GM18873 (cell line): Measurements from ENCODE around the gene TOB1.
"Not testable (repeated sequence)": the region's sequence is repeated elsewhere in the genome, so short reads cannot be mapped to it uniquely, and the experiment has no call there.

Experiments used
- ATAC-seq: cut with Tn5 transposase; IDR thresholded peaks from one replicate; pipeline ENCODE4 v1.9.1; 2021; ENCODE audit warnings: mild to moderate bottlenecking, moderate library complexity, moderate number of reproducible peaks; ENCODE audit not compliant: unreplicated experiment, low FRiP score

The TOB1 gene

DNA sequence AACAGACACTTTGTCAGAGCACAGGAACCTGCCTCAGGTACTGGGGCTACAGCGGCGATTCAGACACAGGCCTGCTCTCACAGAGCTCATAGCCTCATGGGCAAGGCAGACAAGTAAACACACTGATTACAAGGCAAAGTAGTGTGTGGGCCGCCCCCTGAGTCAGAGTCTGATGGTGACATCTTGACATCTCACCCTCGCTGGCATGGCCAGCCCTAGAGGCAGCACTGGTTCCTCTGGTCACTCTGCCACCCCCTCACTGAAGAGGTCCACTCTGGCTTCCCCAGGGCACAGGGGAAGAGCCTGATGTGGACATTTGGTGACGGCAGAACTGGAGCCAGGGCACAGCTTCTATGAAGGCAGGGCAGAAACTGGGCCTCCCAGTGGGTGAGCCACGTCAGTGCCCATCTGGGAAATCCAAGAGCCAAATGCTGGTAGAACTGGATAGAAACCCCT, 32.9 kb upstream of the TOB1 start:
- no peak for ATAC-seq

GRCh38 chr17:50898369-50899004, 32.3 kb upstream of the TOB1 start:
- no peak for ATAC-seq

DNA sequence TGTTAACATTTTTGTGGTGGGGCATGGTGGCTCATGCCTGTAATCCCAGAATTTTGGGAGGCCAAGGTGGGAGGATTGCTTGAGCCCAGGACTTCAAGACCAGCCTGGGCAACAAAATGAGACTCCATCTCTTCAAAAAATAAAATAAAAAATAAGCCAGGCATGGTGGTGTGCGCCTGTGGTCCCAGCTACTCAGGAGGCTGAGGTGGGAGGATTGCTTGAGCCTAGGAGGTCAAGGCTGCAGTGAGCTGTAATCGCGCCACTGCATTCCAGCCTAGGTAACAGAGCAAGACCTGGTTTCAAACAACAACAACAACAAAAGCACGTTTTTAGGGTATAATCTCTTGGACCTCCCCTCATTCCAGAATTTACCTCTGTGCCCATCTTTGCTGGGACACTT, 28.4 kb upstream of the TOB1 start:
- ATAC-seq: not testable (repeated sequence)

GRCh38 chr17:50893183-50893993, 27.2 kb upstream of the TOB1 start:
- no peak for ATAC-seq

DNA sequence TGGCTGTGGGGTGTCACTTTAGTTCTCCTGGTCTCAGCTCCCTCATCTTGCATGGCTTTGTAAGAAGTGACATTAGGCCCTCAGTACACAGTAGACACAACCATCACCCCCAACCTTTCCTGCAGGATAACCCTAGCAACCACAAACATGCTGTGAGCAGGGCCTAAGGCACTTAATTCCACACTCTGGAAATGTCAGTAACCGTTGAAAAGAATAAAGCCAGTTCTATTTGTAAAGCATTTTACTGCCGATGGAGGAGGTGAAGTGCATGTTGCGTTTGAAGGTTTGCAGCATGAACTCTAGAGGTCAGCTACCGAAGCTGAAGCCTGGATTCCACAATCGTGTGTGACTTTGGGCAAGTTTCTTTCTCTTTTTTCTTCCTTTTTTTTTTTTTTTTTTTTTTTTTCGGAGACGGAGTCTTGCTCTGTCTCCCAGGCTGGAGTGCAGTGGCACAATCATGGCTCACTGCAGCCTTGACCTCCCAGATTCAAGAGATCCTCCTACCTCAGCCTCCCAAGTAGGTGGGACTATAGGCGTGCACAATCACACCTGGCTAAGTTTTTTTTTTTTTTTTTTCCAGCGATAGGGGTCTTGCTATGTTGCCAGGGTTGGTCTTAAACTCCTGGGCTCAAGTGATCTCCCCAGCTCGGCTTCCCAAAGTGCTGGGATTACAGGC, 26.1 kb upstream of the TOB1 start:
- no peak for ATAC-seq

GRCh38 chr17:50891577-50891989, 25.4 kb upstream of the TOB1 start:
- no peak for ATAC-seq

- ATAC-seq: no peak
Measured at GRCh38 chr17:50890675-50891516, 24.7 kb upstream of the TOB1 start.

DNA sequence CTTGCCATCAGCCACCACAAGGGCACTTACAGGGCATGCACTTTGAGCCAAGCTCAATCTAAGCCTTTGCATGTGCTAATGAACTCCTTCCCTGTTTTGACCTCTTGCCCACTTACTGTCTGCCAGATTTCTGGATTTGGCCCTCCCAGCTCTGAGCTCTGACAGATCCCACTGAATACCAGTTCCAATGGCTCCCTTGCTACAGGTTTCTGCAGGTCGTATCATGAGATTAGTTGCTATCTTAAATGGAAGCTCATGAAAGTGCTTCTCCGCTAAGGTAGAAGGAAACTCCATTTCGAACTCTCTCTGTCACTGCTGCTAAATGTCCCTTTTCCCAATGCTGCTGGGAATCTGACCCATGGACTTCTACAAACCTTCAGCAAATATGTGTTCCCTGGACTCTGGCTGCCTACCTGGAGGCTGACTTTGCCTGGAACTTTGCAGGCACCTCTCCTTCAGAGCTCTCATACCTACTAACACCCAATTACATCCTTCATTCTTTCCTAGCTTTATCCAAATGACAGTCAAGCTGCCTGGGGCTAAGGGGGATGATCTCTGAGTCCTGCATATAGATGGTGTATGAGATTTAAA, 23.5 kb upstream of the TOB1 start:
- no peak for ATAC-seq

- ATAC-seq: no peak
Measured at GRCh38 chr17:50887705-50888245, 21.6 kb upstream of the TOB1 start.

DNA sequence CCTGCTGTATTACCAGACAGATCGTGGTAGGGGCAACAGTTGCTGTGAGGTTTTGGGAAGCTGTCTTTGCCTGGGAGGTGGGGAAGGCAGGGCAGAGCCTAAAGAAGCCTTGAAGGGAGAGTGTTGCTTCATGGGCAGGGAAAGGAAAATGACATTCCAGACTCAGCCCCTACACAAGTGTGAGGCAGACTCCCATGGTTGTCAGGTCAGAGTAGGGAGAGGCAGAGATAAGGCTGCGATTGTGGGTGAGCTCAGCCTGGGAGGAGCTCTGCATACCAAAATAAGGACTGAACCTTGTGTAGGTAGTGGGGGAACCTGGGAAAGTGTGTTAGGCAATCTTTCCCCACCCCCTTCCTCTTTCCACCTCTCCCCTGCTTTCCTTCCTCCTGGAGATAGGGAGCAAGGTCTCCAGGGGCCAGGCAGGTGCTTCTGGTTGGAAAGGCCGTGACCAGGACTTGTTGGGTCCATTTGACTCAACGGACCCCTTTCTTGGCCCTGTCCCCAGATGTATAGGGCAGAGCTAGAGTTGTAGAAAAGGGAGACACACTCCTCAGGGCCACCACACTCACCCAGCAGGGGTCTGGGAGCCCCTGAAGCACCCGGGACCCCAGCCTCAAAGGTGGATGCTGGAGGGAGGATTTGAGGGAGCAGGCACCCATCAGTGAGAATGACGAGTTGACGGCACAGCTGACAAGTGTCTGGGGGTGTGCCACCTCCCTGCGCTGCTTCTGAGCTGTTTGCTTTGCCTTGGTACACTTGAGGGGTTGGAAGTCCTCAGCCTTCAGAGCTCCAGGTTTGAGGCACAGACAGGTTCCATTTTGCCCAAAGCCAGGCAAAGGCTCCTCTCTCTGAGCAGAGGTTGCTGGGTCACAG, 18.5 kb upstream of the TOB1 start:
- ATAC-seq: no peak

GRCh38 chr17:50883850-50884438, 17.8 kb upstream of the TOB1 start:
- no peak for ATAC-seq

GRCh38 chr17:50882851-50883250, 16.7 kb upstream of the TOB1 start:
- no peak for ATAC-seq

DNA sequence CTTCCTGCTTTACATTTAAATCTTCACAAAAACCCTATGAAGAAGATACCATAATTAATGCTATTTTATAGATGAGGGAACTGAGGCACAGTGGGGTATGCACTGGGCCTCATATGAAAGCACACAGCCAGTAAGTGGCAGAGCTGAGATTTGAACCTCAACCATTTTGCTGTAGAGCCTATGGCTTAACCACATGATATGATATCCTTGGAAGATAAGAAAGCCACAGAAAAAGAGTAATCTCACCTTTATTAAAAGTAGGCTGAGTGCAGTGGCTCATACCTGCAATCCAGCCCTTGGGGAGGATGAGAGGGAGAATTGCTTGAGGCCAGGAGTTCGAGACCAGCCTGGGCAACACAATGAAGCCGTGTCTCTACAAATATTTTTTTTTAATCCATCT, 15.0 kb upstream of the TOB1 start:
- no peak for ATAC-seq

DNA sequence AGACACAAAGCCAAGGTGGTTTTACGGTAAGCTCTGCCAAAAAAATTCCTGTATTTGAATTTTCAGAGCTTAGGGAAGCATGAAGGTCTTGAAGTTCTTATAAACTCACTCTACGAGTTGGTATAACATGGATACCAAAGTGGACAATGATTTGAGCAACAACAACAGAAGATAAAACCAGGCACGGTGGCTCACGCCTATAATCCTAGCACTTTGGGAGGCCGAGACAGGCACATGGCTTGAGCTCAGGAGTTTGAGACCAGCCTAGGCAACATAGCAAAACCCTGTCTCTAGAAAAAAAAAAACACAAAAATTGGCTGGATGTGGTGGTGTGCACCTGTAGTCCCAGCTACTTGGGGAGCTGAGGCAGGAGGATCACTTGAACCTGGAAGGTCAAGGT, 12.9 kb upstream of the TOB1 start:
- no peak for ATAC-seq

- no peak for ATAC-seq
Measured at GRCh38 chr17:50877838-50878237, 11.7 kb upstream of the TOB1 start.

DNA sequence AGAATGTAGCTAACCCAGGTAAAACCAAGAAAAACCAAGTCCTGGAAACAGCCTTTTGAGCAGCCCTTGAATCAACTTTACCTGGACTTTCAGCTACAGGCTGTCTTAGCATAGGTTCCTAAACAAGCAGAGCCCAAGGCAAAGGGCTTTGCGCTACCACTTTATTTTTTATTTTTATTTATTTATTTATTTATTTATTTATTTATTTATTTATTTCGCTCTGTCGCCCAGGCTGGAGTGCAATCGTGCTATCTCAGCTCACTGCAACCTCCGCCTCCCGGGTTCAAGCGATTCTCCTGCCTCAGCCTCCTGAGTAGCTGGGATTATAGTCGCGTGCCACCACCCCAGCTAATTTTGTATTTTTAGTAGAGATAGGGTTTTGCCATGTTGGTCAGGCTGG, 10.9 kb upstream of the TOB1 start:
- not testable (repeated sequence) for ATAC-seq

- ATAC-seq: no peak
Measured at GRCh38 chr17:50875074-50875473, 8.9 kb upstream of the TOB1 start.

DNA sequence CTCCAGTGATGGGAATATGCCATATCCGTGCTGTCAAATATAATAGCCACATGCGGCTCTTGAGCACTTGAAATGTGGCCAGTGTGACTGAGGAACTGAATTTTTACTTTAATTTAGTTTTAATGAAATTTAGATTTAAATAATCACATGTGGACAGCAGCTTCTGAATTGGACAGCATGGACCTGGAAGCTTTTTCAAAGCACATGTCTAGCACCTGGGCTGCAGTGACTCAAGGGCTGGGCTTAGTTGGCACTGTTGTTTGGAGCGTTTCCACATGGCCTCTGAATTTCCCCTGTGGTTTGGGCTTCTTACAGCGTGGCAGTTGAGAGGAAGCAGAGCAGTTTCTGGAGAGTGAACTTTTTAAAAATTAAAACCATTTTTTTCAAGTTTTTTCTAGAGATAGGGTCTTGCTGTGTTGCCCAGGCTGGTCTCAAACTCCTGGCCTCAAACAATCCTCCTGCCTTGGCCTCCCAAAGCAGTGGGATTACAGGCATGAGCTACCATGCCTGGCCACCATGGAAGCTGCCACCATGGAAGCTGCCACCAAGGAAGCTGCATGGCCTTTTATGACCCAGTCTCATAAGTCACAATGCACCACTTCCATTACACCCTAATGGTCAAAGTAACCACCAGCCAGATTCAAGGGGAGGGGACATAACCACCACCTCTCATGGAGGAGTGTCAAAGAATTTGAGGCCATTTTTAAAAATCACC, 6.7 kb upstream of the TOB1 start:
- no peak for ATAC-seq
